ENCODE measurements around the gene SH2D5. TPM values are rescaled to one million over a fixed set of nuclear protein-coding genes. Genes with fewer than 3 reads are reported as not detected.

The SH2D5 gene
- total RNA-seq, 4 donors from 2014 or later, result 0.55 TPM; not detected in 3

DNA sequence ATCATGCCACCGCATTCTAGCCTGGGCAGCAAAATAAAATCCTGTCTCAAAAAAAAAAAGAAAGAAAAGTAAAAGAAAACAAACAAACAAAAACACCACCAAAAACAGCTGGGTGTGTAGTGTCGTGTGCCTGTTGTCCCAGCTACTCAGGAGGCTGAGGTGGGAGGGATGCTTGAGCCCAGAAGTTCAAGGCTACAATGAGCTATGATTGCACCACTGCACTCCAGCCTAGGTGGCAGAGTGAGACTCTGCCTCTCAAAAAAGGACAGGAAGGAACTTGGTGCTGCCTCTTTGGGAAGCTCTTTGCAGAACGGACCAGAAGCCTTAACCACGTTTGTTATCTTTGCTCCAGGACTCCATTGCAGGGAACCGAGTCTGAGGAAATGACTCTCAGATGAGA, 25.7 kb downstream of the SH2D5 start:
- intact Hi-C loops (cut with DNase I; ENCODE audit: low total_unique reads), result no loop called here
- Histone ChIP-seq H3K4me1 (no peaks in the 10 kb centered on the region), H3K27ac (no peak overlapping the region), H3K4me3 (no peak overlapping the region), H3K27me3 (no peaks in the 10 kb centered on the region), H3K36me3 (no peaks in the 10 kb centered on the region), H3K9me3 (no peaks in the 10 kb centered on the region)
- DNase-seq, result no peak
- TF ChIP-seq, protein P1, sequence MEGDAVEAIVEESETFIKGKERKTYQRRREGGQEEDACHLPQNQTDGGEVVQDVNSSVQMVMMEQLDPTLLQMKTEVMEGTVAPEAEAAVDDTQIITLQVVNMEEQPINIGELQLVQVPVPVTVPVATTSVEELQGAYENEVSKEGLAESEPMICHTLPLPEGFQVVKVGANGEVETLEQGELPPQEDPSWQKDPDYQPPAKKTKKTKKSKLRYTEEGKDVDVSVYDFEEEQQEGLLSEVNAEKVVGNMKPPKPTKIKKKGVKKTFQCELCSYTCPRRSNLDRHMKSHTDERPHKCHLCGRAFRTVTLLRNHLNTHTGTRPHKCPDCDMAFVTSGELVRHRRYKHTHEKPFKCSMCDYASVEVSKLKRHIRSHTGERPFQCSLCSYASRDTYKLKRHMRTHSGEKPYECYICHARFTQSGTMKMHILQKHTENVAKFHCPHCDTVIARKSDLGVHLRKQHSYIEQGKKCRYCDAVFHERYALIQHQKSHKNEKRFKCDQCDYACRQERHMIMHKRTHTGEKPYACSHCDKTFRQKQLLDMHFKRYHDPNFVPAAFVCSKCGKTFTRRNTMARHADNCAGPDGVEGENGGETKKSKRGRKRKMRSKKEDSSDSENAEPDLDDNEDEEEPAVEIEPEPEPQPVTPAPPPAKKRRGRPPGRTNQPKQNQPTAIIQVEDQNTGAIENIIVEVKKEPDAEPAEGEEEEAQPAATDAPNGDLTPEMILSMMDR (IDR thresholded peaks at IDR 0.05), result no peak
- no peak for TF ChIP-seq POLR2A (IDR thresholded peaks at IDR 0.05)

DNA sequence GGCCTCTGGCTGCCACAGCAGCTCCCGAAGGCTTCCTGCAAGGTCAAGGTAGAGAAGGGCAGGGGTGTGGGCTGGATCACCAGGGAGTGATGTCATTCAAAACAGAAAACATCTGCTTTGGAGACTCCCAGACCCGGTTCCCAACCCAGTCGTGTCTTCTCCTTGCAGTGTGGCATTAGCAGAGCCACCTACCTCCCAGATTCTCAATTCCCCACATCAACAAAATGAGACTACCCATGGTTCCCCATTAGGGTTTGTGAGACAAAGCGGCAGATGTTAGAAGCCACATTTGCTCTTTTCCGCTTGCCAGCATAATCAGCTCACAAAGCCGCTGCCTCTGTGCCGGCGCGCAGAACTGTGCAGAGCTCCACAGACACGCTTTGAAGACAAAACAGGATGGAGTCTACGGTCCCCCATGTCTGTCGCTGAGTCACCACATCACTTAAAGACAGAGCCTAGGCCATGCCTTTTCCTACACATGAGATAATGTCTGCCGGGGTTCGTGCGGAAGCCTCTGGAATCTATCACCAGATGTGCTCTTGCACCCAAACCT, 27.2 kb downstream of the SH2D5 start:
- intact Hi-C loops (cut with DNase I; ENCODE audit: low total_unique reads), result no loop called here
- no peak for DNase-seq
- Histone ChIP-seq H3K4me1 (no peaks in the 10 kb centered on the region), H3K9me3 (no peaks in the 10 kb centered on the region), H3K27me3 (no peaks in the 10 kb centered on the region), H3K36me3 (no peaks in the 10 kb centered on the region), H3K4me3 (no peak overlapping the region), H3K27ac (no peak overlapping the region)
- TF ChIP-seq, protein P1 (IDR thresholded peaks at IDR 0.05), result no peak
- no peak for TF ChIP-seq POLR2A (IDR thresholded peaks at IDR 0.05)

DNA sequence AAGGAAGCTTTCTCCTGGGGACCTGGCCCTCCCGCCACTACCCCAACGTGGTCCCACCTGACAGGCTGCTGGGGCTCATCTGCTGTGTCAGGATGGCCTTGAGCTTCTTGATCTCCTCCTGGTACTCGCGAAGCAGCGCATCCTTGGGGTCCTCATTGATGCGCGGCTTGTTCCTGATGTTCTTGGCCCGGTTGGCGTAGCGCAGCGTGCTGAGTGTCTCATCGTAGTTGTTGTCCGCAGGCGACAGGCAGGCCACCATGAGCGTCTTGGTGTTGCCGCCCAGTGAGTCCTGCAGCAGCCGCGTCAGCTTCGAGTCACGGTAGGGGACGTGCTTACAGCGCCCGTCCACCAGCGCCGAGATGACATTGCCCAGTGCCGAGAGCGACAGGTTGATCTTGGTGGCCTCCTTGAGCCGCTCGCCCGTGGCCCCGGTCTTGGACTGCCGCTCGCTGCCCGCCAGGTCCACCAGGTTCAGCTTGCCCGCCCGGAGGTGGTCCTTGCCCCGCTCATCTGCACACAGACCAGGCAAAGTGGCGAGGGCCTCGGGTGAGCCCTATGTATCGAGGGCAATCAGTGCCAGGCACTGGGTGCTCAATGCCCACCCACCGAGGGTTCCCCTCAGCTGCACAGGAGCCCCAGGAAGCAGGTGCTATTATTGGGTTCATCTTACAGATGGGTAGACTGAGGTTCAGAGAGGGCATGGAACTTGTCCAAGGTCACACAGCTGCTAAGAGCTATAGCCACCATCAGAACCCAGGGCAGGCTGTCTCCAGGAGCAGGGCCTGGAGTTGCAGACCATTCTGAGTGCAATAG, 27.9 kb downstream of the SH2D5 start:
- no peak for TF ChIP-seq POLR2A (IDR thresholded peaks at IDR 0.05)
- TF ChIP-seq, protein P1 (IDR thresholded peaks at IDR 0.05), result no peak
- intact Hi-C loops (cut with DNase I; ENCODE audit: low total_unique reads), result no loop called here

DNA sequence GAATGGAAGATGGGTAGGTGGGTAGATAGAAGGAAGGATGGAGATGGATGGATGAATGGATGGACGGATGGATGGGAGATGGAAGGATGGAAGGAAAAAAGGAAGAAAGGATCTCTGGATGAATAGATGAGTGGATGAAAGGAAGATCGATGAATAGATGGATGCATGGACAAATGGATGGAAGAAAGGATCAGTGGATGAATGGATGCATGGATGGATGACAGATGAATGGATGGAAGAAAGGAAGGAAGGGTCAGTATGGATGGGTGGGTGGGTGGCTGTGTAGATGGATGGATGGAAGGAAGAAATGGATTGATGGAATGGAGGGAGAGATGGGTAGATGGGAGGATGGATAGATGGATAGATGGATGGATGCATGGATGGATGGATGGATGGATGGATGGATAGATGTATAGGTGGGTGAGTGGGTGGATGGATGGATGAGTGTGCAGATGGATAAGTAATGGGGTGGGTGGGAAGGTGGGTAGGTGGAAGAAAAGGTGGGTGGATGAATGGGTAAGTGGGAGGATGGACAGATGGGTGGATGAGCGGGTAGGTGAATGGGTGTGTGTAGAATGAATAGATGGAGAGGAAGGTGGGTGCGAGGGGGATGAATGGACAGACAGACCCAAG, 29.3 kb downstream of the SH2D5 start:
- intact Hi-C loops (cut with DNase I; ENCODE audit: low total_unique reads), result no loop called here
- H3K27ac ChIP-seq, result no peak overlapping the region
- H3K9me3 ChIP-seq, result no peaks in the 10 kb centered on the region
- no peak overlapping the region for H3K4me3 ChIP-seq
- TF ChIP-seq, protein P1 (IDR thresholded peaks at IDR 0.05), result no peak
- TF ChIP-seq POLR2A (IDR thresholded peaks at IDR 0.05), result no peak
- H3K27me3 ChIP-seq, result no peaks in the 10 kb centered on the region
- DNase-seq, result no peak
- no peaks in the 10 kb centered on the region for H3K36me3 ChIP-seq
- peaks cover 0 to 3% of the 10 kb centered on the region in 2 donors for H3K4me1 ChIP-seq

More for the DNA sequence above, 27.9 kb downstream of the SH2D5 start:
- Histone ChIP-seq H3K9me3 (no peaks in the 10 kb centered on the region), H3K36me3 (no peaks in the 10 kb centered on the region), H3K27me3 (no peaks in the 10 kb centered on the region), H3K4me3 (no peak overlapping the region), H3K4me1 (no peaks in the 10 kb centered on the region), H3K27ac (no peak overlapping the region)
- DNase-seq, result no peak

DNA sequence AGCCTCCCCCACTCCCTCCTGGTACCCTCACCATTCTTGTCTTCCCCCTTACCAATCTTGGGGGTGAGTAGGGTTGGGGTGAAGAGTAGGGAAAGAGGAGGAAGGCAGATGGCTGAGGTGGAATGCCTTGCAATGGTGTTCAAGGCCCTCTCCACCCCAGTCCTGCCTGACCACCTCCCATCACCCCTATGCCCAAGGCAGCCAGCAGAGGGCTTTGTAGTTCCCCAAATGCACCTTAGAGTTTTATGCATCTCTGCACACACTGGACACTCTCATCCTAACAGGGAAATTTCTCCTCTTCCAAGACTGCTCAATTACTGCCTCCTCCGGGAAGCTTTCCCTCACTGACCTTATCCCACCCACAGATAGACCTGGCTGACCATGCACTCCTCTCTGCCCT, 30.1 kb downstream of the SH2D5 start:
- Histone ChIP-seq H3K27me3 (no peaks in the 10 kb centered on the region), H3K27ac (no peak overlapping the region), H3K36me3 (no peaks in the 10 kb centered on the region), H3K4me3 (no peak overlapping the region), H3K9me3 (no peaks in the 10 kb centered on the region), H3K4me1 (peaks cover under 1 to 3% of the 10 kb centered on the region in 2 donors)
- no peak for TF ChIP-seq POLR2A (IDR thresholded peaks at IDR 0.05)
- TF ChIP-seq, protein P1 (IDR thresholded peaks at IDR 0.05), result no peak
- DNase-seq, result no peak
- intact Hi-C loops (cut with DNase I; ENCODE audit: low total_unique reads), result no loop called here

Data from uterus (tissue), 4 donors.